GM19023 (cell line): ENCODE measurements around the gene MAP3K21.
A peak's percentile ranks its signal among the peaks of the same experiment; 100 is the strongest.

ENCODE experiments used
- ATAC-seq: cut with Tn5 transposase; IDR thresholded peaks from one replicate; pipeline ENCODE4 v1.9.1; 2021; ENCODE audit warnings: mild to moderate bottlenecking, moderate library complexity; ENCODE audit not compliant: unreplicated experiment

MAP3K21 gene

GRCh38 chr1:233386336-233386735, 58.8 kb downstream of the MAP3K21 start:
- ATAC-seq: no peak

- ATAC-seq: no peak
Measured at GRCh38 chr1:233387585-233387984, 60.1 kb downstream of the MAP3K21 start.

- ATAC-seq: no peak
Measured at GRCh38 chr1:233389169-233389568, 61.6 kb downstream of the MAP3K21 start.

- ATAC-seq: no peak
Measured at GRCh38 chr1:233389893-233390292, 62.4 kb downstream of the MAP3K21 start.

GRCh38 chr1:233390842-233391737, 63.6 kb downstream of the MAP3K21 start:
- ATAC-seq: no peak

- ATAC-seq: no peak
Measured at GRCh38 chr1:233393084-233393840, 65.7 kb downstream of the MAP3K21 start.

GRCh38 chr1:233393926-233394680, 66.6 kb downstream of the MAP3K21 start:
- ATAC-seq: no peak

- ATAC-seq: peak; percentile 70
Measured at GRCh38 chr1:233394860-233395717, 67.6 kb downstream of the MAP3K21 start.

GRCh38 chr1:233395863-233396646, 68.5 kb downstream of the MAP3K21 start:
- no peak for ATAC-seq

- ATAC-seq: no peak
Measured at GRCh38 chr1:233406339-233406960, 78.9 kb downstream of the MAP3K21 start.

GRCh38 chr1:233406994-233407631, 79.6 kb downstream of the MAP3K21 start:
- no peak for ATAC-seq

GRCh38 chr1:233409540-233409939, 82.0 kb downstream of the MAP3K21 start:
- no peak for ATAC-seq

GRCh38 chr1:233410906-233411305, 83.4 kb downstream of the MAP3K21 start:
- no peak for ATAC-seq

- ATAC-seq: no peak
Measured at GRCh38 chr1:233412812-233413211, 85.3 kb downstream of the MAP3K21 start.

- no peak for ATAC-seq
Measured at GRCh38 chr1:233421293-233421692, 93.8 kb downstream of the MAP3K21 start.

- no peak for ATAC-seq
Measured at GRCh38 chr1:233424779-233425178, 97.3 kb downstream of the MAP3K21 start.

GRCh38 chr1:233427907-233428306, 100.4 kb downstream of the MAP3K21 start:
- ATAC-seq: no peak

GRCh38 chr1:233431753-233432403, 104.4 kb downstream of the MAP3K21 start:
- no peak for ATAC-seq
